Duodenal mucosa (tissue), 2 donors: Measurements from ENCODE around the gene HSDL2.
"Not testable (repeated sequence)": the region's sequence is repeated elsewhere in the genome, so short reads cannot be mapped to it uniquely, and the experiment has no call there.

Experiments
- H3K27ac ChIP-seq: one replicate; pipeline ENCODE4 v1.7.0; 2013; ENCODE audit warnings: low read depth, low read length
- H3K27me3 ChIP-seq, 2 donors: one replicate each; pipeline ENCODE4 v1.7.0; 2013; ENCODE audit warnings: low read length in 2 of 2, control low read depth in 1 of 2; ENCODE audit not compliant: insufficient read depth in 2 of 2, control insufficient read depth in 1 of 2
- H3K36me3 ChIP-seq, 2 donors: one replicate each; pipeline ENCODE4 v1.7.0; 2013; ENCODE audit warnings: low read length in 2 of 2, control low read depth in 1 of 2; ENCODE audit not compliant: insufficient read depth in 2 of 2, control insufficient read depth in 1 of 2
- H3K4me1 ChIP-seq, 2 donors: one replicate each; pipeline ENCODE4 v1.7.0; 2013; ENCODE audit warnings: low read length in 2 of 2, control low read depth in 1 of 2; ENCODE audit not compliant: insufficient read depth in 2 of 2, control insufficient read depth in 1 of 2
- H3K4me3 ChIP-seq, 2 donors: one replicate each; pipeline ENCODE4 v1.7.0; 2013; ENCODE audit warnings: low read length in 2 of 2, low read depth in 1 of 2
- H3K9ac ChIP-seq, 2 donors: one replicate each; pipeline ENCODE4 v1.7.0; 2013; ENCODE audit warnings: low read length in 2 of 2, low read depth in 1 of 2
- H3K9me3 ChIP-seq, 2 donors: one replicate each; pipeline ENCODE4 v1.7.0; 2013; ENCODE audit warnings: low read length in 2 of 2, control low read depth in 1 of 2; ENCODE audit not compliant: control insufficient read depth in 1 of 2

Gene HSDL2

GRCh38 chr9:112391936-112392560 is 12.1 kb downstream of the HSDL2 start:
- not testable (repeated sequence) for H3K4me3 ChIP-seq, H3K4me1 ChIP-seq, H3K9me3 ChIP-seq, H3K36me3 ChIP-seq, H3K27ac ChIP-seq, H3K9ac ChIP-seq, H3K27me3 ChIP-seq

GRCh38 chr9:112393146-112393545 is 13.2 kb downstream of the HSDL2 start:
- not testable (repeated sequence) for H3K27me3 ChIP-seq, H3K4me3 ChIP-seq, H3K4me1 ChIP-seq, H3K36me3 ChIP-seq, H3K27ac ChIP-seq, H3K9ac ChIP-seq, H3K9me3 ChIP-seq

- no peaks in the 10 kb centered on the region for H3K4me1 ChIP-seq
- H3K27ac ChIP-seq = no peak overlapping the region
- no peak overlapping the region for H3K4me3 ChIP-seq
- peaks cover 7 to 13% of the 10 kb centered on the region in 2 donors for H3K9me3 ChIP-seq
- peaks cover 4 to 6% of the 10 kb centered on the region in 2 donors for H3K36me3 ChIP-seq
- no peaks in the 10 kb centered on the region for H3K27me3 ChIP-seq
- H3K9ac ChIP-seq = no peak overlapping the region
Measured at GRCh38 chr9:112396416-112396815, 16.5 kb downstream of the HSDL2 start.

GRCh38 chr9:112396872-112397271 is 17.0 kb downstream of the HSDL2 start:
- Histone ChIP-seq H3K27me3 (no peaks in the 10 kb centered on the region), H3K9me3 (peaks cover 7 to 13% of the 10 kb centered on the region in 2 donors), H3K27ac (no peak overlapping the region), H3K4me1 (no peaks in the 10 kb centered on the region), H3K4me3 (no peak overlapping the region), H3K36me3 (peaks cover 4 to 6% of the 10 kb centered on the region in 2 donors), H3K9ac (no peak overlapping the region)

- Histone ChIP-seq H3K27me3 (no peaks in the 10 kb centered on the region), H3K27ac (no peak overlapping the region), H3K36me3 (peaks cover 4 to 6% of the 10 kb centered on the region in 2 donors), H3K4me3 (no peak overlapping the region), H3K4me1 (no peaks in the 10 kb centered on the region), H3K9me3 (peaks cover 7 to 13% of the 10 kb centered on the region in 2 donors), H3K9ac (no peak overlapping the region)
Measured at GRCh38 chr9:112401175-112401815, 21.4 kb downstream of the HSDL2 start.

GRCh38 chr9:112403614-112404201 is 23.8 kb downstream of the HSDL2 start:
- H3K4me1 ChIP-seq = no peaks in the 10 kb centered on the region
- peaks cover 2 to 9% of the 10 kb centered on the region in 2 donors for H3K9me3 ChIP-seq
- H3K4me3 ChIP-seq = no peak overlapping the region
- H3K27me3 ChIP-seq = no peaks in the 10 kb centered on the region
- H3K9ac ChIP-seq = no peak overlapping the region
- H3K36me3 ChIP-seq = peaks cover 15 to 16% of the 10 kb centered on the region in 2 donors
- H3K27ac ChIP-seq = no peak overlapping the region

GRCh38 chr9:112404508-112404932 is 24.6 kb downstream of the HSDL2 start:
- Histone ChIP-seq H3K9ac (no peak overlapping the region), H3K36me3 (peaks cover 13 to 18% of the 10 kb centered on the region in 2 donors), H3K4me1 (no peaks in the 10 kb centered on the region), H3K9me3 (peaks cover 0 to under 1% of the 10 kb centered on the region in 2 donors), H3K27me3 (no peaks in the 10 kb centered on the region), H3K27ac (no peak overlapping the region), H3K4me3 (no peak overlapping the region)

GRCh38 chr9:112408275-112408674 is 28.4 kb downstream of the HSDL2 start:
- Histone ChIP-seq H3K36me3 (peaks cover 18 to 21% of the 10 kb centered on the region in 2 donors), H3K4me3 (no peak overlapping the region), H3K27ac (no peak overlapping the region)

GRCh38 chr9:112408819-112409218 is 28.9 kb downstream of the HSDL2 start:
- H3K4me1 ChIP-seq = no peaks in the 10 kb centered on the region
- no peaks in the 10 kb centered on the region for H3K9me3 ChIP-seq
- no peak overlapping the region for H3K9ac ChIP-seq
- peaks cover 18 to 21% of the 10 kb centered on the region in 2 donors for H3K36me3 ChIP-seq
- no peak overlapping the region for H3K4me3 ChIP-seq
- H3K27ac ChIP-seq = no peak overlapping the region
- H3K27me3 ChIP-seq = no peaks in the 10 kb centered on the region

More at GRCh38 chr9:112408275-112408674, 28.4 kb downstream of the HSDL2 start:
- H3K27me3 ChIP-seq = no peaks in the 10 kb centered on the region
- no peaks in the 10 kb centered on the region for H3K4me1 ChIP-seq
- H3K9ac ChIP-seq = no peak overlapping the region
- no peaks in the 10 kb centered on the region for H3K9me3 ChIP-seq

- Histone ChIP-seq H3K4me1 (no peaks in the 10 kb centered on the region), H3K36me3 (peaks cover 18 to 21% of the 10 kb centered on the region in 2 donors), H3K27ac (no peak overlapping the region), H3K4me3 (no peak overlapping the region), H3K9me3 (no peaks in the 10 kb centered on the region), H3K27me3 (no peaks in the 10 kb centered on the region), H3K9ac (no peak overlapping the region)
Measured at GRCh38 chr9:112409758-112410157, 29.9 kb downstream of the HSDL2 start.
